GM10266 (cell line): ENCODE measurements around the gene FRMPD3.

Source experiments
- DNase-seq: peaks from one replicate; pipeline ENCODE4 v3.0.0; 2012; ENCODE audit errors: extremely low spot score
- TF ChIP-seq, protein P1 (sequence below): IDR thresholded peaks from 2 replicates; pipeline ENCODE4 v1.5.1; 2012; ENCODE audit warnings: mild to moderate bottlenecking, low read depth; ENCODE audit not compliant: control insufficient read depth, insufficient read depth; ENCODE audit errors: missing control alignments

Gene FRMPD3

DNA sequence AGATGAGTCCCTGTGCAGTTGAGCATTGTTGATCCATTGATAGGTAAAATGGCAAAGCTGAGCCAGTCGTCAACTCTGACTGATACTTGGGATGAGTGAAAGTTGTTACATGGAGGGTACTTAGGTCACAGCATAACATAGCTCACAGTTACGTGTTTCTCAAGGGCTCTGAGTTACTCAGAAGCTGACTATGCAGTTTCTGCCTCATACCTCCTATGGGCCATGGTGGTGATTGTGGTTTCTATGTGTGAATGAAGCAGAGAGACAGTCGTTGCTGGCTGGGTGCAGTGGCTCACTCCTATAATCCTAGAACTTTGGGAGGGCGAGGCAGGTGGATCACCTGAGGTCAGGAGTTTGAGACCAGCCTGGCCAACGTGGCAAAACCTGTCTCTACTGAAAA lies 30.8 kb downstream of the FRMPD3 start:
- DNase-seq = no peak
- TF ChIP-seq, protein P1, sequence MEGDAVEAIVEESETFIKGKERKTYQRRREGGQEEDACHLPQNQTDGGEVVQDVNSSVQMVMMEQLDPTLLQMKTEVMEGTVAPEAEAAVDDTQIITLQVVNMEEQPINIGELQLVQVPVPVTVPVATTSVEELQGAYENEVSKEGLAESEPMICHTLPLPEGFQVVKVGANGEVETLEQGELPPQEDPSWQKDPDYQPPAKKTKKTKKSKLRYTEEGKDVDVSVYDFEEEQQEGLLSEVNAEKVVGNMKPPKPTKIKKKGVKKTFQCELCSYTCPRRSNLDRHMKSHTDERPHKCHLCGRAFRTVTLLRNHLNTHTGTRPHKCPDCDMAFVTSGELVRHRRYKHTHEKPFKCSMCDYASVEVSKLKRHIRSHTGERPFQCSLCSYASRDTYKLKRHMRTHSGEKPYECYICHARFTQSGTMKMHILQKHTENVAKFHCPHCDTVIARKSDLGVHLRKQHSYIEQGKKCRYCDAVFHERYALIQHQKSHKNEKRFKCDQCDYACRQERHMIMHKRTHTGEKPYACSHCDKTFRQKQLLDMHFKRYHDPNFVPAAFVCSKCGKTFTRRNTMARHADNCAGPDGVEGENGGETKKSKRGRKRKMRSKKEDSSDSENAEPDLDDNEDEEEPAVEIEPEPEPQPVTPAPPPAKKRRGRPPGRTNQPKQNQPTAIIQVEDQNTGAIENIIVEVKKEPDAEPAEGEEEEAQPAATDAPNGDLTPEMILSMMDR = no peak

DNA sequence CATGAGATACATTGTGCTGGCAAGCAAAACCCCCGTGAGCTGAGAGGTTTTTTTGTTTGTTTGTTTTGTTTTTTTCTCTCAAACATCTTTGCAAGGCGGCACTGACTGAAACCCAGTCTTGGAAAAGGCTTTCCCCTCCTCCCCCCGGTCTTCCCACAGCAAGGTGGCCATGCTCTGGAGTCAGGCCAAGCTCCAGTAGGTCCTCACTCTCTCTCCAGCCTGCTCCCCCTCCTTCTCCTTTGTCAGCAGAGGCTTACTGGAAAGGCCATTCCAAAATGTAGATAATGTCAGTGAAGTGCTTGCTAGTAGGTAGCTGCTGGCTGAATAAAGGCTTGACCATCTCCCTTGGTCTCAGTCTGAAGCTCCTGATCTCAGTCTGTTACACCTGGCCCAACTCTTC lies 32.6 kb downstream of the FRMPD3 start:
- DNase-seq = no peak
- TF ChIP-seq, protein P1 = no peak

DNA sequence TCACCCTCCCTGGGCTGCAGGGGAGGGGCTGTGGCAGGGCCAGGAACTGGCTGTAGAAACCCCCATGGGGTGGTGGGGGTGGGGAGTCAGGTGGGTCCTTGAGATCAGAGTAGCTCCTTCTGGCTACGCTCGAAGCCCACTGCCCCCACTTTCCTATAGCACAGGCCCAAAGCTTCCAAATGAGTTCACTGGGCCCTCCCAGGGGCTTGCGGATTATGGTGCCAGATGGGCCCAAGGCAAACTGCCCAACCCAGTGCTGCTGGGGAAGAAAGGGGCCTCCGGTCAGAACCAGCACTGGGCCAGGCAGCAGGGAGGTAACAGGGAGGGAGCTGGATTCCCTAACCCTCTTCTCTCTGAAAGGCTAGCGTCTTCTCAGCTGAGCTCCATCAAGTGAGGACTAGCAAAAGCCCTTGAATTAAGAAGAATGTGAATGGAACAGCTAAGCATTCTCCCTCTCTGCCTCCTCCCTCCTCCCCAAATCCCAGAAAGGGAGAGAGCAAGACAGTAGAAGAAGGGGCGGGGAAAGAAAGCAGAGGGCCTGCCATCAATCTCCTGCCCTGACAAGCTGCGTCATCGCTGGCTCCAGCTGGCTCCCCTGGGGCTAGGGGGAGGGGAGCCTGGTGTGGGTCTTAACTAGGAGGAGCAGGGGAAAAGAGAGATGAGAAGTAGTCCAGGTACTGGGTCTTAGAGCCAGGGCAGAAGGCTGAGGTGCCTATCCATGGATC lies 34.7 kb downstream of the FRMPD3 start:
- TF ChIP-seq, protein P1 = no peak
- no peak for DNase-seq

DNA sequence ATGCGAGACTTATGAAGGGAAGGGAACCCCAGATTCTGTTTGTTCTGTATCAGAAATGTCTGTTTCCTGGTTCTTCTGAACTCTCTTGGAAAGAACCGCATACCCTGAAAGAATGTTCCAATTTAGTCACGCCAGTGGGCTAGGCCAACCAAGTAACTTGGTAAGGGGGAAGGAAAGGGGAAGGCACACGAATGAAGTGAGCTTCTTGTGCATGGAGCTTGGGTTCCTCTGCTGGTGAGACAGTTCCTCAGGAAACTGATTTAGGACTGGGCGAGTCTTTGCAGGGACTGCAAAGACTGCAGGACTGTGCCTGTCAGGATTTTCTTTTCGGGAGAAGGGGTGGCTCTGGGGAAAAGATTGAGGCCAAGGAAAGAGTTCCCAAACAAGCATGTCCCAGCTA lies 35.6 kb downstream of the FRMPD3 start:
- DNase-seq = no peak
- TF ChIP-seq, protein P1 = no peak

DNA sequence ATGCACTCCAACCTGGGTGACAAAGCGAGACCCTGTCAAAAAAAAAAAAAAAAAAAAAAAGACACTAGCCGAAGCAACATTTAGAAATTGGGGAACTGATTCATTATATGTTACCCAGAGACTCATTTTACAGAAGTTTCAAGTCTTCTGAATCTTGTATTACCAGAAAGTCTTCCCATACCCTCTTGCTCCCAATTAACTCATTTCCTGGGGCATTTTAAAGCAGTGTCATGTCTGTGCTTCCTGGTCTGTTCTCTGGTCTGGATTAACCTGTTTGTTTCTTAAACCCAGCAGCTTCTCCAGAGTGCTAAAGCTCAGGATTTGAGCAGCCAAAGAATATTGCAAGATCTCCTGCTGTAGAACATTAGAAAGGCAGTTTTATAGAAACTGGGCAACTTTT lies 43.7 kb downstream of the FRMPD3 start:
- DNase-seq = no peak
- TF ChIP-seq, protein P1 = no peak

DNA sequence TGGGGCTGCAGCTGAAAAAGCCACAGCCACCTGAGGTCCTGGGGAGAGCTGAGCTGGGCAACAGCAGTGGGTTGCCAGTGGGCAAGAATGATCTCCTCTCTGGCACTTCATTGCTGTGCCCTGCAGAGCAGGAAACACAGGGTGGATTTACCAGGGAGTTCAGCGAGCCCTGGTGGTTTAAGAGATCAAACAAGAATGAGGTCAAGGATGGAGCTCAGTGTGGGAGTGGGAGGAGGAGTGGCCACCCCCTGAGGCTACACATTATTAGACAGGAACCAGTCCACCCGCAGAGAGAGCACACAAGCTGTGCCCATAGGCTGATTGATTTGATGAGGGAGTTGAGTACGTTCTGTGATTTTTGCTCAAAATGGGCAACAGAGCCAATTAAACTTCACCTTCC lies 47.3 kb downstream of the FRMPD3 start:
- TF ChIP-seq, protein P1 = no peak

More for the DNA sequence above, 47.3 kb downstream of the FRMPD3 start:
- no peak for DNase-seq
